Fibroblast of the aortic adventitia (primary cell): Measurements from ENCODE around the gene PTPN7. TPM values are rescaled to one million over a fixed set of nuclear protein-coding genes. Genes with fewer than 3 reads are reported as not detected.
A peak's percentile ranks its signal among the peaks of the same experiment; 100 is the strongest.

Experiments
- DNase-seq: peaks from one replicate; pipeline ENCODE4 v3.0.0-alpha.2; 2010; ENCODE audit warnings: low read depth
- H3K4me3 ChIP-seq: 2 replicates; pipeline ENCODE4 v1.5.1; 2011; ENCODE audit warnings: low read depth, mild to moderate bottlenecking, control low read depth, low read length, moderate library complexity
- CTCF ChIP-seq: IDR thresholded peaks from 2 replicates; pipeline ENCODE4 v1.5.1; 2011; ENCODE audit warnings: mild to moderate bottlenecking, low read length, control low read depth, inconsistent platforms; ENCODE audit not compliant: insufficient read depth
- total RNA-seq: library from RNA; depleted of rRNA; stranded (reverse); fragments of >200 nt; gene quantifications from 2 replicates; pipeline ENCODE4 v1.2.3, GENCODE V29; 2012; ENCODE audit warnings: low replicate concordance

PTPN7 gene
- total RNA-seq, 1 donor, result not detected

- peak; percentile 60 for TF ChIP-seq CTCF
- peak; percentile 67 for DNase-seq
- H3K4me3 ChIP-seq, result no peak overlapping the region
Observed at GRCh38 chr1:202154766-202155477, 5.5 kb downstream of the PTPN7 start.

DNA sequence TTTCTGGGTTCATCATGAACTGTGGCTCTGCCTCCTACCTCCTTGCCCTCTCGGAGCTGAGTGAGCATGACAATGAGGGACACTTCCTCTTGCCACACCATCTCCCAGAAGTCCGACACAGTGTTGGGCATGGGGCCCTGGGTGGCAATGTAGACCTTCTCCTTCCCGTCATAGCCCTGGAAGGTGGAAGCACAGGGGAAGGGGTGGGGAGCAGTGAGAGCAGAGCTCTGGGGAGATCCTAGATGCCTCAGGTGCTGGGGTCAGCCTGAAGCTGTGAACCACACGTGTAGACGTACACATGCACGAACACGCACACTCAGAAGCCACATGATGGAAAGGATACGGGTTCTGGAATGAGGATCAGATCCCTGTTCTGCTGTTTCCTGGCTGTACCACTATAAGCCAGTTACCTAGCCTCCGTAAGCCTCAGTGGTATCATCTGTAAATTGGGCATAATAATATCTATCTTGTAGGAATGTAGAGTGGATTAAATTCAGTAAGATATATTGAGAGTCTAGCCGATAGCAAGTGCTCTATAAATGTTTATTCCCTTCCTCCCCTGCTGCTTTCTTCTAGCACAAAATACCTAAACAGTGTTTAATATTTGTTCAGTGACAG is 6.1 kb downstream of the PTPN7 start:
- no peak for TF ChIP-seq CTCF
- no peak overlapping the region for H3K4me3 ChIP-seq
- no peak for DNase-seq

DNA sequence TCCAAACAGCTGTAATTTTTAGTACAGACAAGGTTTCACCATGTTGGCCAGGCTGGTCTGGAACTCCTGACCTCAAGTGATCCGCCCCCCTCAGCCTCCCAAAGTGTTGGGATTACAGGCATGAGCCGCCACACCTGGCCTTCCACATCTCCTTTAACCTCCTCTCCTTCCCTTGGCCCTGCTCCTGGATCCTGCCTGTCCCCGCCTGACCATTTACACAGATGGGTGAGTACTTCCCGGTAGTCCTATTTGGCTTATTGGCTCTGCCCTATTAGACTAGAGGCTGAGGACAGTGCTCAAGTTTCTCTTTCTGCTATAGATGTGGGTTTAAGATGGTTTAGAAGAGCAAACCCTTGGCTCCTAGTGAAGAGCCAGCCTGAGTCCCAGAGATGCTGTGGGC is 7.1 kb downstream of the PTPN7 start:
- no peak overlapping the region for H3K4me3 ChIP-seq
- no peak for TF ChIP-seq CTCF
- no peak for DNase-seq

- no peak for DNase-seq
- no peak overlapping the region for H3K4me3 ChIP-seq
- no peak for TF ChIP-seq CTCF
Observed at GRCh38 chr1:202152399-202152798, 8.0 kb downstream of the PTPN7 start.

GRCh38 chr1:202151045-202151444 is 9.4 kb downstream of the PTPN7 start:
- TF ChIP-seq CTCF, result no peak
- H3K4me3 ChIP-seq, result no peak overlapping the region
- no peak for DNase-seq

DNA sequence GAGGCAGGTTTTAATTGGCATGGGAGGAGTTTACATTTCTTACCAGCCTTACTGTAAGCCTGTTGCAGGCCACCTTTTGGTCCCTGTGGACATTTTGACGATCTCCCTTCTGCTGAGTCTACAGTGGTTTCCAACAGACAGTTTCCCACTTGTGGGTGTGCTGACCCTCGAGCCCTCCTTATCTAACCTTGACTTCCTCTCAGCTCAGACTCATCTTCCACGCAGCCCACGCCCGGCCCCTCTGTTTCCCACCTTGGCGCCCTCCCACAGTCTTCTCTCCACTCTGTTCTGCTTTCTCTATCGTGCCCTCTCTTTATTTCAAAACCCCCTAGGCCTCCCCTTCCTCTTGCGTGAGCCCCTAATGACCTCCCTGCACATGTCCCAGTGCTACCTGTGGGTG is 9.8 kb downstream of the PTPN7 start:
- no peak for TF ChIP-seq CTCF
- no peak overlapping the region for H3K4me3 ChIP-seq
- DNase-seq, result no peak
